ENCODE results near the gene IQSEC1.

Gene IQSEC1

GRCh38 chr3:12981306-12982275, 91.6 kb downstream of the IQSEC1 start:
- no peak for TF ChIP-seq TAF1 (IDR thresholded peaks at IDR 0.05; ENCODE audit: borderline replicate concordance, insufficient read depth, low read length)
- no peak for TF ChIP-seq POLR2AphosphoS5 (IDR thresholded peaks at IDR 0.05; ENCODE audit: low read depth, low read length)
- no peak for TF ChIP-seq FOXP2 (optimal IDR thresholded peaks at IDR 0.05; ENCODE audit: borderline replicate concordance, extremely low read depth, extremely low read length, insufficient read depth)
- TF ChIP-seq SIN3A (IDR thresholded peaks at IDR 0.05; ENCODE audit: borderline replicate concordance, insufficient read depth, low read length), result no peak
- TF ChIP-seq, protein P1, sequence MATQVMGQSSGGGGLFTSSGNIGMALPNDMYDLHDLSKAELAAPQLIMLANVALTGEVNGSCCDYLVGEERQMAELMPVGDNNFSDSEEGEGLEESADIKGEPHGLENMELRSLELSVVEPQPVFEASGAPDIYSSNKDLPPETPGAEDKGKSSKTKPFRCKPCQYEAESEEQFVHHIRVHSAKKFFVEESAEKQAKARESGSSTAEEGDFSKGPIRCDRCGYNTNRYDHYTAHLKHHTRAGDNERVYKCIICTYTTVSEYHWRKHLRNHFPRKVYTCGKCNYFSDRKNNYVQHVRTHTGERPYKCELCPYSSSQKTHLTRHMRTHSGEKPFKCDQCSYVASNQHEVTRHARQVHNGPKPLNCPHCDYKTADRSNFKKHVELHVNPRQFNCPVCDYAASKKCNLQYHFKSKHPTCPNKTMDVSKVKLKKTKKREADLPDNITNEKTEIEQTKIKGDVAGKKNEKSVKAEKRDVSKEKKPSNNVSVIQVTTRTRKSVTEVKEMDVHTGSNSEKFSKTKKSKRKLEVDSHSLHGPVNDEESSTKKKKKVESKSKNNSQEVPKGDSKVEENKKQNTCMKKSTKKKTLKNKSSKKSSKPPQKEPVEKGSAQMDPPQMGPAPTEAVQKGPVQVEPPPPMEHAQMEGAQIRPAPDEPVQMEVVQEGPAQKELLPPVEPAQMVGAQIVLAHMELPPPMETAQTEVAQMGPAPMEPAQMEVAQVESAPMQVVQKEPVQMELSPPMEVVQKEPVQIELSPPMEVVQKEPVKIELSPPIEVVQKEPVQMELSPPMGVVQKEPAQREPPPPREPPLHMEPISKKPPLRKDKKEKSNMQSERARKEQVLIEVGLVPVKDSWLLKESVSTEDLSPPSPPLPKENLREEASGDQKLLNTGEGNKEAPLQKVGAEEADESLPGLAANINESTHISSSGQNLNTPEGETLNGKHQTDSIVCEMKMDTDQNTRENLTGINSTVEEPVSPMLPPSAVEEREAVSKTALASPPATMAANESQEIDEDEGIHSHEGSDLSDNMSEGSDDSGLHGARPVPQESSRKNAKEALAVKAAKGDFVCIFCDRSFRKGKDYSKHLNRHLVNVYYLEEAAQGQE (IDR thresholded peaks at IDR 0.05; ENCODE audit: insufficient read depth in 1 of 2, low read depth in 2 of 2, low read length in 2 of 2), result no peak

DNA sequence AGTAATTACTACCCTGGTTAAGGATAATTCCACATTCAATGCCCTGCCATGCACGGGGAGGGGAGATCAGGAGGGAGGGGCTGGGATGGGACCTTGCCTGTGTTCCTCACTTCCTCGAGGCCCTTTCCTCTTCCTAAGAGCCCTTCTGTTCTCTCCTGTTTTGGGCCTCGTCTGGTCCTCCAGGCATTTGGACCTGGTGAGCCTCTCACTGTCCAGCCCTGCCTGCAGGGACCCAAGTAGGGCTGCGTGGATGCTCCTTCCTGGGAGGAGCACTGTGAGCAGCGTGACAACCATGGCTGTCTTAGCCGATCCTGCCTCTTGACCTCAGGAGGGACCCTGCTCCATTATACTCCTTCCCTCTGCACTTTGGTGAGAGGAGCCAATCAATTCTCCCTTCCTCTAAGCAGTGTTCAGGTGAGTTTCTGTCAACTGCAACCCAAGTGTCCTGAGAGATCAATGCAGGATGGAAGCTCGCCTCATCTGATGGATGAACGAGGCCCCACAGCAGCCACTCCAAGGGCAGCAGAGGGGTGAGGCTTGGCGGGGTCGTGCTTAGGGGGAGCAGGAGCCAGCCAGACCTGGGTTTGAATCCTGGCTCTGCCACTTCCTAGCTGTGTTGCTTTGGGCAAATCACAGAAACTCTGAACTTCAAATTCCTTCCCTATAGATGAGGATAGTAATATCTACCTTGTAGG, 92.5 kb downstream of the IQSEC1 start:
- TF ChIP-seq SIN3A (IDR thresholded peaks at IDR 0.05; ENCODE audit: borderline replicate concordance, insufficient read depth, low read length) (no peak), FOXP2 (optimal IDR thresholded peaks at IDR 0.05; ENCODE audit: borderline replicate concordance, extremely low read depth, extremely low read length, insufficient read depth) (no peak), POLR2AphosphoS5 (IDR thresholded peaks at IDR 0.05; ENCODE audit: low read depth, low read length) (no peak), TAF1 (IDR thresholded peaks at IDR 0.05; ENCODE audit: borderline replicate concordance, insufficient read depth, low read length) (no peak)
- TF ChIP-seq, protein P1 (IDR thresholded peaks at IDR 0.05; ENCODE audit: insufficient read depth in 1 of 2, low read depth in 2 of 2, low read length in 2 of 2), result no peak

GRCh38 chr3:12979947-12980487, 93.2 kb downstream of the IQSEC1 start:
- TF ChIP-seq TAF1 (IDR thresholded peaks at IDR 0.05; ENCODE audit: borderline replicate concordance, insufficient read depth, low read length), result no peak
- no peak for TF ChIP-seq FOXP2 (optimal IDR thresholded peaks at IDR 0.05; ENCODE audit: borderline replicate concordance, extremely low read depth, extremely low read length, insufficient read depth)
- TF ChIP-seq POLR2AphosphoS5 (IDR thresholded peaks at IDR 0.05; ENCODE audit: low read depth, low read length), result no peak
- no peak for TF ChIP-seq SIN3A (IDR thresholded peaks at IDR 0.05; ENCODE audit: borderline replicate concordance, insufficient read depth, low read length)
- TF ChIP-seq, protein P1 (IDR thresholded peaks at IDR 0.05; ENCODE audit: insufficient read depth in 1 of 2, low read depth in 2 of 2, low read length in 2 of 2), result no peak

GRCh38 chr3:12979151-12979946, 93.9 kb downstream of the IQSEC1 start:
- TF ChIP-seq, protein P1 (IDR thresholded peaks at IDR 0.05; ENCODE audit: insufficient read depth in 1 of 2, low read depth in 2 of 2, low read length in 2 of 2), result no peak
- TF ChIP-seq SIN3A (IDR thresholded peaks at IDR 0.05; ENCODE audit: borderline replicate concordance, insufficient read depth, low read length), result no peak
- no peak for TF ChIP-seq TAF1 (IDR thresholded peaks at IDR 0.05; ENCODE audit: borderline replicate concordance, insufficient read depth, low read length)
- no peak for TF ChIP-seq POLR2AphosphoS5 (IDR thresholded peaks at IDR 0.05; ENCODE audit: low read depth, low read length)
- no peak for TF ChIP-seq FOXP2 (optimal IDR thresholded peaks at IDR 0.05; ENCODE audit: borderline replicate concordance, extremely low read depth, extremely low read length, insufficient read depth)
